HG02885 (cell line): ENCODE results near the gene IFITM10.
"Not testable (repeated sequence)": the region's sequence is repeated elsewhere in the genome, so short reads cannot be mapped to it uniquely, and the experiment has no call there.

Source experiments
- ATAC-seq: cut with Tn5 transposase; IDR thresholded peaks from one replicate; pipeline ENCODE4 v1.9.1; 2021; ENCODE audit warnings: mild to moderate bottlenecking; ENCODE audit not compliant: unreplicated experiment, poor library complexity

Gene IFITM10

DNA sequence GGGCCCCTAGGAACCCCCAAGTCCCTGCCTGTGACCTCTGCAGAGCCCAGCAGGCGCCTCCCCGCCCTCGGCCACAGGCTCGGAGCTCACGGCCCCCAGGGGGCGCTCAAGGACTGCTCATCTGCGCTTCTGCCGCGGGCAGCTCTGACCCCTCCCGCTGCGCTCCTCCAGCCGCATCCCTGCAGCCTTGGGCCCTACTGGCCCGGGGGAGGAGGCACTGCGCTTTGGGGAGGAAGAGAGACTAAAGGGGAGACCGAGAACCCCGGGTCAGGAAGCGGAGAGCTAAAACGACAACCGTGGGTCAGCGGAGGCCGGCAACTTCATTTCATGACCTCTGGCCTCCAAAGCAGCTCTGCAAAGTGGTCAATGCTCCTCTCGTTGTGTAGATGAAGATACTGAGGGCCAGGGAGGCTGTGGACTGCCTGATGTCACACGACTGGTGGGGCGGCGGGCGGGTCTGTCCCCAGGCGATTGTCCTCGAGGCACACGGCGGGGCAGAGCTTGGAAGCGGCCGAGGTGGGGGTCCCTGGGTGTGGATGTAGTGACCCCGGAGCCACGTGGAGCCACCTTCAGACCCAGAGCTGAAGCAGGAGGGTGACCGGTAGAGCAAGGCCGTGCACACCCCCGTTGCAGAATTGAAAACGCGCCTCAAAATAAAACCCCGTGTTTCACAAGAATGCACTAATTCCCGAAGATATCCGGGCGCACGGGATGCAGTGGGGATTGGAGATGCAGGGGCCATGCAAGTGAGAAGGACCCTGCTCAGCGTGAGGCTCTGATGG is 56.1 kb downstream of the IFITM10 start:
- ATAC-seq, result peak; percentile 67

DNA sequence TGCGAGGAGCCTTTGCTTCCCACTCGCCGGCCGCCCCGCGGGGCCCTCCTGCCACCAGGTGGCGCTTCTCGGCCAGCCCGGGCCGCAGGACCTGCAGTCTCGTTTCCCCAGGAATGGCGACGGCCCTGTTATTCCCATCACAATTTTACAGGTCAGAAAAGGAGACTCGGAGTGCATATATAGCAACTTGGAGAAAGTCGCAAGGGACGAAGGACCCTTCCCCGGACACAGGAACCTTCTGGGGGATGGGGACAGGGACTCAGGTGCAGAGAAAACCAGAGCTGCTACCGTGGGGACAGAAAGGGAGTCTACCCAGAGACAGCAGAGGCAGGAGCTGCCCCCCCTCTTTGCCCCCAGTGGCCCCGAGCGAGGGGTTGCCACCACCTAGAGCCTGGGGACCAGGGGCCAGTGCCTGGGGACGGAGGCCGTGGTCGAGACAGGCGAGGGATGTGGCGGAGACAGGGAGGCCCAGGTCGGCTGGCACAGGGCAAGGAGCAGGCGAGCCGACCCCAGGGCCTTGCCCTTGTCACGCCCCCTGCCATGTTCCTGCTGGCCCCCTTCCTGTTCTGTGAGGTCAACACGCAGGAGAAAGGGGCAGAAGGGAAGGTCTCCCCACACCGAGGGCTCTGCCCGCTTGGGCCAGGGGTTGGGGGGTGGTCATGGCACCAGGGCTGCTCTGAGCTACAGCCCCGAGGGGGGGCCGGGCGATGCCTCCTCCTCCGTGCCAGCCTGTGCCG is 56.9 kb downstream of the IFITM10 start:
- ATAC-seq, result no peak

DNA sequence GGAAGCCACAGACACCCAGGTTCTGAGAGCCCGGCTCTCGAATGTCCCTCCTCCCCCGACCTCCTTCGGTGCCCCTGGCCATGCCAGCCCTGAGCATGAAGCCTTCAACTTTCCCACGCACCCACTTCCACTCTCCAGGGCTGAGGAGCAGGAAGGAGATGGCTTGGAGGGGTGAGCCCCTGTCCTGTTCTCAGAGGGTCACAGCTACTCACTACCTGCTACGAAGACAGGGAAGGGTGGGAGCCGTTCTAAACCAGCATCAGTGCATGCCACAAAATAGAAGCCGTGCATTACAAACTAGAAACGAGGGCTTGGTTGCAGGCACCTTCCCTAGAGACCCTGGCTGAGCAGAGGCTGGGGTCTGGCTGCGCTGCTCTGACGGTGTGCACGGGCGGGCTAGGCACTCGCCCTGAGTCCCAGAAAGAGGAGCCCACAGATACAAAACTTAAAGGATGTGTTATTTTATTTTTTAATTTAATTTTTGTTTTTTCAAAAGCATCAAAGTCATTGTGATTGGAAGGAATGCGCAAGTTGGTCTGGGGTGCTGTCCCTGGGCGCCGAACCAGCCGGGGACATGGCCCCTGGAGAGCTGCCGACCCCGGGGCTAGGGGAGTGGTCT is 57.6 kb downstream of the IFITM10 start:
- ATAC-seq, result no peak

DNA sequence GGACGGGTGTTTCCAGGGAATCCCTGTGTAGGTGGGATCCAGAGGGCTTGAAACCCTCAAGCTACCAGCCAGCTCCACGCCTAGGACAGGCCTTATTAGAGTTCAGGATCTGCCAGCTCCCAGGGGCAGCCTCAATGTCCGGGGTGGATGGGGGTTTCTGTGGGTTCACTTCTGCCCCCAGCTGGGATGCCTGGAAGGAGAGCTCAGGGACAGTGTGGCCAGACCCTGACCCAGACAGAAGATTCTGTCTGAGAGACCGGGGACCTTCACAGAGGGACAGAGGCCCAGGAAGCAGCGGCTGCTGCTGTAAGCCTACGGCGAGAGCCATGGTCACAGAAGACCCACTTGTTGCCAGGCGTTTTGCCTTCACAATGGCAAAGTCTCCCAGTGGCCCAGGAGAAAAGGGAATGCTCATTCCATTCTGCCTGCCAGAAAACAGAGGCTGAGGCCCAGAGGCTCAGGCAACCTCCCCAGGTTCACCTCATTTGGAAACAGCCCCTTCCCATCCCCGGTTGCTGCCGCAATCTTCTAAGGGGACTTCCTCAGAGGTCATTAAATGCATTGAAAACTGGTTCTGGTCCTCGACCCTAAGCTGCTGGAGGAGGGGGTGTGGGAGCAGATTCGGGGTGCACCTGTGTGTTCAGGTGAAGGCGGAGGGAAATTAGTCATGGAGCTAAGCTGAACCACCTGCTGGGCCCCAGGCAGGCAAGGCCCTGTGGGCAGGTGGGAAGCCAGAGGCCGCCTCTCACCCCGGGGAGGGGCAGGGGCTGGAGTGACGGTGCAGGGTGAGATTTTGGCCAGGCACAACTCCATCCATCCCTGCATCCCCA is 58.3 kb downstream of the IFITM10 start:
- ATAC-seq, result no peak

DNA sequence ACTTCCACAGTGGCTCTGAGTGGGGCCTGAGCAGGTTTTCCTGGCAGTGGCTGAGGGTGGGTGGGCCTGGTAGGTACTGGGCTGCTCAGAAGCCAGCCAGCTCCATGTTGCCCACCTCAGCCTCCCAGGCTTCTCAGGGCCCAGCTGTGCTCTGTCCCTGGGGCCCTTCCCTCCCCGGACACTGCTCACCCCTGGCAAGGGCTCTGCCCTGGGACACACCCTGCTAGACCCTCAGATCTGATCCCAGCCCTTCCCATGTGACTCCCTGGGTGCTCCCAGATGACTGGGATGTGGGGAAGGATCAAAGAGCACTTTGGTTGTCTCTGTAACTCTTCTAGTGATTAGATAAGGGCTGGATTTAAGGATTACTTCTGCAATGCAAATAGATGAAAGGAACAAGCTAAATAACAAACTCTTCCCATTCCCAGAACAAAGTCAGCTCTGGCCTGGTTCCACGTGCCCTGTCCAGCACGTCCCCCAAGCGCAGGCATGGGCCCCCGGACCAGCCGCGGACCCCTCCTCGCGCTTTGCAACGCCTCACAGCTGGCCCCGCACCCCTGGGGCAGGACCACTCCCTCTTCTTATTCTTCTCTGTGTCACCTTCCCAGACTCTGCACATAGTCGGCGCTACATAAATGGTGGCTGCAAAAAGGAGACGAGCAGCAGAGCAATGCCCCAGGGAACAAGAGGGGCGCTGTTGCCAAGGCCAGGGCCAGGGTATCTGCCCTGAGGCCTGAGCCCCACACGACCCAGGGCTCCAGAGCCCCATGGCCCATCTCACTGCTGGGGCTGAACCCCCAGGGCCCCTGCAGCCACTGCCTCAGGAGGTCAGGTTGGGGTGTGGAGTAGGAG is 59.1 kb downstream of the IFITM10 start:
- ATAC-seq, result no peak

DNA sequence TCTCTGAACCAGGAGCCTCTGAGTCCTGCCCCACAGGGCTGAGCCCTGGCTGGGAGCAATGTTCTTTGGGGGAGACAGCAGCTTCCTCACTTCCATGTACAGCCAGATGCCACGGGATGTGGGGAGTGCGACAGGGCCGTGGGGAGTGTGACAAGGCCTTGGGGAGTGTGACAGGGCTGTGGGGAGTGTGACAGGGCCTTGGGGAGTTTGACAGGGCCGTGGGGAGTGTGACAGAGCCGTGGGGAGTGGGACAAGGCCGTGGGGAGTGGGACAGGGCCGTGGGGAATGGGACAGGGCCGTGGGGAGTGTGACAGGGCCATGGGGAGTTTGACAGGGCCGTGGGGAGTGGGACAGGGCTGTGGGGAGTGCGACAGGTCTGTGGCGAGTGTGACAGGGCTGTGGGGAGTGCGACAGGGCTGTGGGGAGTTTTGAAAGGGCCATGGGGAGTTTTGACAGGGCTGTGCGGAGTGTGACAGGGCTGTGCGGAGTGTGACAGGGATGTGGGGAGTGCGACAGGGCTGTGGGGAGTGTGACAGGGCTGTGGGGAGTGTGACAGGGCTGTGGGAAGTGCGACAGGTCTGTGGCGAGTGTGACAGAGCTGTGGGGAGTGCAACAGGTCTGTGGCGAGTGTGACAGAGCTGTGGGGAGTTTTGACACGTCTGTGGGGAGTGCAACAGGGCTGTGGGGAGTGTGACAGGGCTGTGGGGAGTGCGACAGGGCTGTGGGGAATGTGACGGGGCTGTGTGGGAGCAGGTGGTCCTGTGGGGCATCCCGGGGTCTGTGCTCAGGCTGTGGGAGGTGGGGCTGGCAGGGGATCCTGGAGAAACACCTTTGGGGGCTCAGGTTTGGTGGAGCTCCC is 60.0 kb downstream of the IFITM10 start:
- ATAC-seq, result no peak

DNA sequence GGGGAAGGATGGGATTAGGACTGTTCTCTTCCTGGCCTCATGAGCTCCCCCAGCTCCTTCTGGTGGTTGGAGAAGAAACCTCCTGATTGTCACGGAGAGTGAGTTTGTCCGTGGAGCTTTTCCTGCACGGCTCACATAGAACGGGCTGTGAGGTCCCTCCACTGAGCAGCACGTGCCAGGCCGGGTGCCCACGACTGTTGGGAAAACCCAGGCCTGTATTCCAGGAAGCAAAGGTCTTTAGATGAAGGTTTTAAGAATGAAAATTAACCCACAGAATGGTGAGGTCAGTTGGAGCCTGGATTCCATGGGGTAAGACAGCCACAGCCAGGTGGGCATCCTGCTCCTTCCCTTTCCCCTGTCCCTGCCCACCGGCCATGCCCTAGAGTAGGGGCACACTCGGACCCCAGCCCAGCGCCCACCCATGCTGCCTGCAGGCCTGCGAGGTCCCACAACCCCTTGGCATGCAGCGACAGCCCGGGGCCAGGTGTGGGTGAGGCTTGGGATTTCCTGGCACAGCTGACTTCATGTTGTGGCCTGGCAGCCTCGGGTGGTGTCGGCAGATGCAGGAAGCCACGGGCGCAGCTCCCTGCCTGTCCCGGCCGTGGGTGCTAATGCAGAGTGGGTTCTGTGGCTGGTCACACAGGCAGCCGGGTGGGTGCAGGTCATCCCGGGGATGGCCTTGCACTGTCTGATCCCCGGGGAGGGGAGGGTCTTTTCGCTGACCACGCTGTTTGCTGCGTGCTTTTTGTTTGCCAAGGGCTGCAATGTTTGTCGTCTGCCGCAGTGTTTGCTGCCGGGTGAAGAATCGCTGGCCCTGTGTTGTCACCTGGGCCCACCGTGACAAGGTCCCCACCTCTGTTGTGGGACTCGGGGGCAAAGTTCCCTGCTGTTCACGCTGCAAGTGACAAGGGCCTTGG is 60.9 kb downstream of the IFITM10 start:
- ATAC-seq, result not testable (repeated sequence)

DNA sequence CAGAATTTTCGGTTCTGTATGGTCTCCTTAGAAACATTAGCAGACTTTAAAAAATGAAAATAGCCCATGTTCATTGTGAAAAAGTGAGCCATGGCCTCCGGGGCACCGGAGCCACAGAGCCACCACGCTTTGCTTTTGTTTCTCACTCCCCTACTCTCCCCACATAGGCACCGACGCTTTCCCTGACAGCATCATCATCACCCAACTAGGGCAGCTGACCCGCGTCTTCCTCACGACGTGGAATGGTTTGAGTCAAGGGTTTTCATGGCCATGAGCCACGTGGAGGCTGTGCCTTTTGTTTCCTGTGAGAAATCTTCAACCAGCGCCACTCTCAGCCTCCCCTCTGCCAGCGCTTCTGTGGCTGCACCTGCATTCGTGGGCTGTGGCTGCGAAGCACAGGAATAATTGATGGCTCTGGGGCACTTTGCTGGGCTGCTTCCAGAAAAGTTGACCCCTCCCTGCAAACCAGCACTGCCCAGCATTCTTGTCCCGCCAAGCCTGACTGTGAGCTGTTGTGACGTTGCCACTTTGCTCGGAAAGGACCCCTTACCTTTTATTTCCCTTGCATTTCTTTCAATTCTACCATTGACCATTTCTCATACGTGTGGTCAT is 62.0 kb downstream of the IFITM10 start:
- not testable (repeated sequence) for ATAC-seq

DNA sequence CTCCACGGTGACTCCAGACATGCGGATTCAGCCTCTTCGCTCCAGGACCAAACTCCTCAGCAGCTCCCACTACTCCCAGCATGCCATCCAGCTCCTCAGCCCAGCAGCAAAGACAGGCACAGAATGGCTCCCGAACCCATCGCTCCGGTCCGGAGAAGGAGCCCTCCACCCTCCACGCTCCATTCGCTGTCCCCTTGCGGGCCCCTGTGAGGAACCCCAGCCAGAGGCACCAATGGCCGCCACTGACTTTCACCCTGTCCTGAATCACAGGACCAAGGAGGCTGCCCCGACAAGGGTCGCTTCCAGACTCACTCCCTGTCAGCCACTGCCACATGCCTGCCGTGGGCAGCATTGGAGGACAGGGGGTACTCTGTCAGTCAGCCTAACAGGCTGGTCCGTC is 64.2 kb downstream of the IFITM10 start:
- not testable (repeated sequence) for ATAC-seq

DNA sequence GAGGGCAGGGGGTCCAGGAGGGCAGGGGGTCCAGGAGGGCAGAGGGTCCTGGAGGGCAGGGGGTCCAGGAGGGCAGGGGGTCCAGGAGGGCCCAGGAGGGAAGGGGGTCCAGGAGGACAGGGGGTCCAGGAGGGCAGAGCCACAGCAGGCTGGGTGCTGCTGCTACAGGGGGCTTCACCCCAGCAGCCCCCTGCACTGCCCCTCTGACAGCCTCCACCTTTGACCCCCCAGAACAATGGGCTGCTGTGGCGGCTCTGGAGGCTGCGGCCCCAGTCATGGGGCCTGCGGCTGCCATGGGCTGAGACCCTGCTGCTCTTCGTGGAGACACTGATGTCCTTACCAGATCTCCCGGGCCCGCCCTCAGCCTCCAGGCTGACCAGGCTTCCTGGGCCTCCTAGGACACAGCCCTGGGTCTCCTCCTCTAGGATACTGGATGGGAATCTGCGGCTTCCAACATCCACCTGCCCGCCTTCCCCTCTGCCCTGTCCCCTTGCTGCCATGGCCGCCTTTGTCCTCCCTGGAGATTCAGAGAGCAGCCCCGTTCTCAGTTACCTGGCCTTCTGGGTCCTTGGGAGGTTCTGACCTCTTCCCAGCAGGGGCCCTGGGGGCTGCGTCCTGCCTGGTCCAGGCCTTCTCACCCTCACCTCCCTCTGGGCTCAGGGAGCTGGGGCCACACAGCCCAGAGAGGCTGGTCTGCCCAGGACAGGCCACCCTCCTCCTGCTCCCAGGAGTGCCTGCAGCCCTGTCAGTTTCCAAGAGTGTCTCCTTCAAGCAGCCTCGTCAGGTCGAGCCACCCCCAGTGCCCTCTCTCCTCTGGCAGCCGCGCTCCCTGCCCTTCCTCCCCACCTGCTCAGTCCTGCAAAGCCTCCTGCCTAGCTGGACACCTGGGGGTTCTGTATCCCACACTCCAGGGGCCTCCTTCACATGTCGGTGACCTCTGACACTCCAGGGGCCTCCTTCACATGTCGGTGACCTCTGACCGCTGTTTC is 65.2 kb downstream of the IFITM10 start:
- not testable (repeated sequence) for ATAC-seq

DNA sequence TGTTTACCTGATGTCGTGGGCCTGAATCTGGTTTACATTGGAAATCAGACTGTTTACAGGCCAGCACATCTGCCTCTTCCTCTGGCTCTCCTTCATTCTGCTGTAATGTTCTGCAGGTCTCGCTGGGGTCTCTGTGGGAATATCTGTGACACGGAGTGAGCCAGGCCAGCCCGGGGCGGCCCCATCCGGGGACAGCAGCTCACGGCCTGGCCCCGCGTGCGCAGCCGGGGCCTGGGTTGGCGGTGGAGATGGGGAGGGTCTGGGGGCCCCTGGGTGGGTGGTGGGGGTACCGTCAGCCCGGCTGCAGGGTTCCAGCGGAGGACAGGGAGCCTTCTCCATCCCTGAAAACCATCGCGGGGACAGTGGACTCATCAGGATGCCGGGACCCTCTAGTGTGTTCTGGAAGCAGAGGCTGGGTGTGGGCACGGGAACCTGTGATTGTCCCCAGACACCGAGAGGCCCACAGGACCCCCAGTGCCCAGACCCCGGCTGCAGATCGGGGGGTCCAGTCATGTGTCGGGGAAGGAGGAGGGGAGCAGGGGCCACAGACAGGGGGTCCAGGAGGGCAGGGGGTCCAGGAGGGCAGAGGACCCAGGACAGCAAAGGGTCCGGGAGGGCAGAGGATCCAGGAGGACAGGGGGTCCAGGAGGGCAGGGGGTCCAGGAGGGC is 66.4 kb downstream of the IFITM10 start:
- not testable (repeated sequence) for ATAC-seq

DNA sequence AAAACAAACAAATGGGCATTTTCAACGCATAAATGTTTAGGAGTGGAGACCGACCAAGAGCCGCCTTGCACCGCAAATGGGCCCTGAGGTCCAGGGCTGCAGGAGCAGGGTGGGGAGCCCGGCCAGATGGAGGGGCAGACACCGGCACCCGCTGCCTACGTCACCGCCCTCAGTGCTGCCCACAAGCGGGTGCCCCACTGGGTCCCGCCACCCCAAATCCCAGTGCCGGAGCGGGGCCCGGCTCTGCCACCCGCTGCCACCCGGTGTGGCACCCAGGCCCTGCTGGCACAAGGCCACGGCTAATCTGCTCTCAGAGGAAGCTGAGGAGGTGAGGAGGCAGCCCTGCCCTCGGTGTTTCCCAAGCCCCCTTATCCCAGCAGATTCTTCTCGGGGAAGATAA is 67.2 kb downstream of the IFITM10 start:
- not testable (repeated sequence) for ATAC-seq
